SJCRH30 (cell line): ENCODE data around the gene STK11IP. TPM values are rescaled to one million over a fixed set of nuclear protein-coding genes. Genes with fewer than 3 reads are reported as not detected.

Source experiments
- total RNA-seq: library from RNA; depleted of rRNA; stranded (reverse); fragments of >200 nt; shearing (Covaris generic); gene quantifications from 2 replicates; pipeline ENCODE4 v1.2.3, GENCODE V29; 2014; rRNA removed

Gene STK11IP
- total RNA-seq, 1 experiment from 2014 or later = 20.2 TPM

Other genes starting within 250 kb of the STK11IP start
- 29.5 and 33.1 TPM in 2 replicates for gene DNPEP, start 209.9 kb upstream of the STK11IP start, total RNA-seq
- 331 and 376 TPM in 2 replicates for gene DES, start 179.5 kb upstream of the STK11IP start, total RNA-seq
- 21.3 and 26.2 TPM in 2 replicates for gene SPEG, start 163.0 kb upstream of the STK11IP start, total RNA-seq
- 21.9 and 22.1 TPM in 2 replicates for gene GMPPA, start 99.0 kb upstream of the STK11IP start, total RNA-seq
- 0.46 and 0.67 TPM in 2 replicates for gene ASIC4, start 83.4 kb upstream of the STK11IP start, total RNA-seq
- gene CHPF, start 54.0 kb upstream of the STK11IP start, total RNA-seq = 41.8 and 44.0 TPM in 2 replicates
- gene TMEM198, start 53.8 kb upstream of the STK11IP start, total RNA-seq = 8.1 and 8.2 TPM in 2 replicates
- 67.8 and 71.6 TPM in 2 replicates for gene OBSL1, start 26.3 kb upstream of the STK11IP start, total RNA-seq
- gene INHA, start 25.5 kb upstream of the STK11IP start, total RNA-seq = 0.65 and 1.4 TPM in 2 replicates
- gene SLC4A3, start 29.8 kb downstream of the STK11IP start, total RNA-seq = 0.76 and 1.3 TPM in 2 replicates